ENCODE results near the gene CARNS1.

The CARNS1 gene

GRCh38 chr11:67412495-67413179 is 2.8 kb upstream of the CARNS1 start:
- POLR2A ChIA-PET, result interaction anchor here (0.7 to 3.6 kb wide), 5 partner anchors 8 to 55 kb away, joined by 3 to 25 read pairs (median 6); partner anchors contain the start of genes PPP1CA and RAD9A
- TF ChIP-seq L3MBTL2 (conservative IDR thresholded peaks at IDR 0.05) (no peak), ARNT (IDR thresholded peaks at IDR 0.05) (no peak), CTBP1 (IDR thresholded peaks at IDR 0.05; ENCODE audit: borderline replicate concordance) (no peak), NFRKB (IDR thresholded peaks at IDR 0.05) (no peak), ELF4 (IDR thresholded peaks at IDR 0.05) (no peak), FOXA1 (IDR thresholded peaks at IDR 0.05) (no peak), FOXK2 (IDR thresholded peaks at IDR 0.05) (no peak), ZNF384 (IDR thresholded peaks at IDR 0.05) (no peak), FOXM1 (IDR thresholded peaks at IDR 0.05; ENCODE audit: borderline replicate concordance) (no peak), TARDBP (IDR thresholded peaks at IDR 0.05) (no peak), SP1 (IDR thresholded peaks at IDR 0.05) (no peak), PKNOX1 (IDR thresholded peaks at IDR 0.05) (no peak), SUZ12 (IDR thresholded peaks at IDR 0.05) (no peak), LEF1 (IDR thresholded peaks at IDR 0.05; ENCODE audit: borderline replicate concordance) (no peak), BHLHE40 (IDR thresholded peaks at IDR 0.05; ENCODE audit: borderline replicate concordance) (no peak), HDGF (IDR thresholded peaks at IDR 0.05; ENCODE audit: borderline replicate concordance) (no peak)
- CTCF ChIA-PET, result interaction anchor here (2.0 kb wide), 1 partner anchor 12 kb away, joined by 4 read pairs; the partner anchor contains the start of gene PPP1CA
- no peak for DNase-seq (ENCODE audit: extremely low spot score)

GRCh38 chr11:67413266-67413849 is 2.1 kb upstream of the CARNS1 start:
- POLR2A ChIA-PET, result interaction anchor here (0.7 to 3.6 kb wide), 3 partner anchors 12 to 54 kb away, joined by 3 to 25 read pairs (median 3); partner anchors contain the start of gene PPP1CA
- TF ChIP-seq SP1 (IDR thresholded peaks at IDR 0.05) (no peak), FOXK2 (IDR thresholded peaks at IDR 0.05) (no peak), PKNOX1 (IDR thresholded peaks at IDR 0.05) (no peak), FOXA1 (IDR thresholded peaks at IDR 0.05) (no peak), BHLHE40 (IDR thresholded peaks at IDR 0.05; ENCODE audit: borderline replicate concordance) (no peak), L3MBTL2 (conservative IDR thresholded peaks at IDR 0.05) (no peak), ARNT (IDR thresholded peaks at IDR 0.05) (no peak), TARDBP (IDR thresholded peaks at IDR 0.05) (no peak), HDGF (IDR thresholded peaks at IDR 0.05; ENCODE audit: borderline replicate concordance) (no peak), ELF4 (IDR thresholded peaks at IDR 0.05) (no peak), FOXM1 (IDR thresholded peaks at IDR 0.05; ENCODE audit: borderline replicate concordance) (no peak), LEF1 (IDR thresholded peaks at IDR 0.05; ENCODE audit: borderline replicate concordance) (no peak), SUZ12 (IDR thresholded peaks at IDR 0.05) (no peak), NFRKB (IDR thresholded peaks at IDR 0.05) (no peak), ZNF384 (IDR thresholded peaks at IDR 0.05) (no peak), CTBP1 (IDR thresholded peaks at IDR 0.05; ENCODE audit: borderline replicate concordance) (no peak)
- CTCF ChIA-PET, result interaction anchor here (0.6 to 2.0 kb wide), 2 partner anchors 12 to 75 kb away, joined by 3 to 4 read pairs; partner anchors contain the start of gene PPP1CA
- no peak for DNase-seq (ENCODE audit: extremely low spot score)

GRCh38 chr11:67416416-67417335 is 1.2 kb downstream of the CARNS1 start:
- TF ChIP-seq PKNOX1 (IDR thresholded peaks at IDR 0.05) (no peak), ELF4 (IDR thresholded peaks at IDR 0.05) (no peak), BHLHE40 (IDR thresholded peaks at IDR 0.05; ENCODE audit: borderline replicate concordance) (no peak), TARDBP (IDR thresholded peaks at IDR 0.05) (no peak), SP1 (IDR thresholded peaks at IDR 0.05) (no peak), FOXK2 (IDR thresholded peaks at IDR 0.05) (no peak), FOXM1 (IDR thresholded peaks at IDR 0.05; ENCODE audit: borderline replicate concordance) (no peak), ZNF384 (IDR thresholded peaks at IDR 0.05) (no peak), FOXA1 (IDR thresholded peaks at IDR 0.05) (no peak), HDGF (IDR thresholded peaks at IDR 0.05; ENCODE audit: borderline replicate concordance) (no peak)
- DNase-seq (ENCODE audit: extremely low spot score), result no peak
- CTCF ChIA-PET, result no interaction called here
- POLR2A ChIA-PET, result interaction anchor here (1.1 to 4.8 kb wide), 2 partner anchors 15 to 51 kb away, joined by 4 to 42 read pairs; partner anchors contain the start of gene PPP1CA

GRCh38 chr11:67417425-67417824 is 1.9 kb downstream of the CARNS1 start:
- DNase-seq (ENCODE audit: extremely low spot score), result no peak
- POLR2A ChIA-PET, result interaction anchor here (1.1 to 4.8 kb wide), 4 partner anchors 11 to 51 kb away, joined by 4 to 42 read pairs (median 8); partner anchors contain the start of genes PPP1CA and RPS6KB2
- CTCF ChIA-PET, result no interaction called here
- TF ChIP-seq ARNT (IDR thresholded peaks at IDR 0.05) (no peak), SP1 (IDR thresholded peaks at IDR 0.05) (no peak), ZNF384 (IDR thresholded peaks at IDR 0.05) (no peak), HDGF (IDR thresholded peaks at IDR 0.05; ENCODE audit: borderline replicate concordance) (no peak), NFRKB (IDR thresholded peaks at IDR 0.05) (no peak), BHLHE40 (IDR thresholded peaks at IDR 0.05; ENCODE audit: borderline replicate concordance) (no peak), TARDBP (IDR thresholded peaks at IDR 0.05) (no peak), CTBP1 (IDR thresholded peaks at IDR 0.05; ENCODE audit: borderline replicate concordance) (no peak)
